MM.1S (cell line): Measurements from ENCODE around the gene ADCK1.
"Not testable (repeated sequence)": the region's sequence is repeated elsewhere in the genome, so short reads cannot be mapped to it uniquely, and the experiment has no call there.

Experiments used
- DNase-seq: peaks from one replicate; pipeline ENCODE4 v3.0.0-alpha.2; 2015
- H2AFZ ChIP-seq: fragments of 300-600 bp; sonication (generic); 2 replicates; pipeline ENCODE4 v1.6.0; 2016; ENCODE audit warnings: antibody characterized with exemption, low read length
- H3F3A ChIP-seq: fragments of 300-600 bp; sonication (generic); 2 replicates; pipeline ENCODE4 v1.6.1; 2016; ENCODE audit warnings: mild to moderate bottlenecking, antibody characterized with exemption, low read length, moderate library complexity, mixed read lengths; ENCODE audit not compliant: insufficient read depth
- H3K27ac ChIP-seq: fragments of 300-600 bp; sonication (generic); 2 replicates; pipeline ENCODE4 v1.5.1; 2016; ENCODE audit warnings: mild to moderate bottlenecking, low read length
- H3K27me3 ChIP-seq: fragments of 300-600 bp; sonication (generic); replicated peaks from 2 replicates; pipeline ENCODE4 v1.6.0; 2016; ENCODE audit warnings: low read length; ENCODE audit not compliant: insufficient read depth
- H3K36me3 ChIP-seq: fragments of 300-600 bp; sonication (generic); replicated peaks from 2 replicates; pipeline ENCODE4 v1.6.1; 2016; ENCODE audit warnings: mild to moderate bottlenecking, low read length, mixed read lengths; ENCODE audit not compliant: insufficient read depth
- H3K4me1 ChIP-seq: fragments of 300-600 bp; sonication (generic); 2 replicates; pipeline ENCODE4 v1.6.1; 2016; ENCODE audit warnings: low read length, mixed read lengths
- H3K4me2 ChIP-seq: fragments of 300-600 bp; sonication (generic); 2 replicates; pipeline ENCODE4 v1.6.0; 2016; ENCODE audit warnings: low read depth, low read length
- H3K4me3 ChIP-seq: fragments of 300-600 bp; sonication (generic); 2 replicates; pipeline ENCODE4 v1.5.1; 2016; ENCODE audit warnings: low read length, mixed read lengths
- H3K79me2 ChIP-seq: fragments of 300-600 bp; sonication (generic); 2 replicates; pipeline ENCODE4 v1.6.1; 2016; ENCODE audit warnings: mixed run types, low read length, mixed read lengths
- H3K9ac ChIP-seq: fragments of 300-600 bp; sonication (generic); 2 replicates; pipeline ENCODE4 v1.6.1; 2016; ENCODE audit warnings: low read length, mixed read lengths
- H3K9me2 ChIP-seq: fragments of 300-600 bp; sonication (generic); replicated peaks from 2 replicates; pipeline ENCODE4 v1.6.1; 2016; ENCODE audit warnings: mild to moderate bottlenecking, low read length, mixed read lengths; ENCODE audit not compliant: insufficient read depth
- H3K9me3 ChIP-seq: fragments of 300-600 bp; sonication (generic); replicated peaks from 2 replicates; pipeline ENCODE4 v1.6.1; 2016; ENCODE audit warnings: mild to moderate bottlenecking, low read length, mixed read lengths; ENCODE audit not compliant: insufficient read depth
- H4K20me1 ChIP-seq: fragments of 300-600 bp; sonication (generic); 2 replicates; pipeline ENCODE4 v1.6.1; 2016; ENCODE audit warnings: mild to moderate bottlenecking, low read length, moderate library complexity, mixed read lengths; ENCODE audit not compliant: insufficient read depth
- CTCF ChIP-seq: fragments of 300-600 bp; sonication (generic); IDR thresholded peaks from 2 replicates; pipeline ENCODE4 v1.5.1; 2016; ENCODE audit warnings: antibody characterized with exemption, low read length, mixed read lengths
- EZH2 ChIP-seq: fragments of 300-600 bp; sonication (generic); optimal IDR thresholded peaks from 2 replicates; pipeline ENCODE3; 2017; ENCODE audit warnings: low read depth, mild to moderate bottlenecking, antibody characterized with exemption, low read length, mixed read lengths
- EZH2phosphoT487 ChIP-seq: fragments of 300-600 bp; sonication (generic); IDR thresholded peaks from 2 replicates; pipeline ENCODE4 v1.6.1; 2018; ENCODE audit warnings: antibody characterized with exemption, low read length

Gene ADCK1

GRCh38 chr14:77763978-77764377 lies 35.9 kb upstream of the ADCK1 start:
- no peaks in the 10 kb centered on the region for H4K20me1 ChIP-seq
- H3K4me3 ChIP-seq, result no peak overlapping the region
- no peaks in the 10 kb centered on the region for H3K27me3 ChIP-seq
- no peak overlapping the region for H3K9ac ChIP-seq
- H3K4me2 ChIP-seq, result no peak overlapping the region
- no peaks in the 10 kb centered on the region for H3F3A ChIP-seq
- no peak for DNase-seq
- TF ChIP-seq CTCF, result no peak
- no peak for TF ChIP-seq EZH2
- no peak for TF ChIP-seq EZH2phosphoT487
- H3K9me3 ChIP-seq, result no peaks in the 10 kb centered on the region
- no peaks in the 10 kb centered on the region for H3K36me3 ChIP-seq
- H3K27ac ChIP-seq, result no peak overlapping the region
- H3K4me1 ChIP-seq, result peaks cover 6% of the 10 kb centered on the region; the same call in 1 of the 2 replicates
- no peaks in the 10 kb centered on the region for H3K9me2 ChIP-seq
- peaks cover 19% of the 10 kb centered on the region for H3K79me2 ChIP-seq
- H2AFZ ChIP-seq, result no peak overlapping the region

GRCh38 chr14:77768442-77769069 lies 31.4 kb upstream of the ADCK1 start:
- H3K4me2 ChIP-seq, result peak overlapping the region; percentile 32; the same call in 1 of the 2 replicates
- H3K27ac ChIP-seq, result peak overlapping the region; percentile 44; the same call in 1 of the 2 replicates

GRCh38 chr14:77773966-77774365 lies 25.9 kb upstream of the ADCK1 start:
- H3K4me1 ChIP-seq, H3K9me2 ChIP-seq, H3K9ac ChIP-seq, DNase-seq, H3K36me3 ChIP-seq, H3K27me3 ChIP-seq, H4K20me1 ChIP-seq, H3F3A ChIP-seq, H3K4me3 ChIP-seq, H3K9me3 ChIP-seq, H3K27ac ChIP-seq, H3K79me2 ChIP-seq, H2AFZ ChIP-seq, H3K4me2 ChIP-seq: not testable (repeated sequence)

More at GRCh38 chr14:77768442-77769069, 31.4 kb upstream of the ADCK1 start:
- H3F3A ChIP-seq, DNase-seq, H3K4me3 ChIP-seq, H2AFZ ChIP-seq, H4K20me1 ChIP-seq, H3K9ac ChIP-seq, H3K27me3 ChIP-seq, H3K9me3 ChIP-seq, H3K79me2 ChIP-seq, H3K9me2 ChIP-seq, H3K36me3 ChIP-seq, H3K4me1 ChIP-seq: not testable (repeated sequence)

GRCh38 chr14:77782202-77782601 lies 17.7 kb upstream of the ADCK1 start:
- H4K20me1 ChIP-seq, result no peaks in the 10 kb centered on the region
- H3K27me3 ChIP-seq, result no peaks in the 10 kb centered on the region
- no peaks in the 10 kb centered on the region for H3K79me2 ChIP-seq
- no peaks in the 10 kb centered on the region for H3K9me2 ChIP-seq
- H3K4me3 ChIP-seq, result no peak overlapping the region
- H3K4me1 ChIP-seq, result no peaks in the 10 kb centered on the region
- no peaks in the 10 kb centered on the region for H3K9me3 ChIP-seq
- TF ChIP-seq EZH2phosphoT487 (no peak), CTCF (no peak), EZH2 (no peak)
- no peak overlapping the region for H2AFZ ChIP-seq
- no peak overlapping the region for H3K9ac ChIP-seq
- no peak overlapping the region for H3K4me2 ChIP-seq
- no peak overlapping the region for H3K27ac ChIP-seq
- no peak for DNase-seq
- no peaks in the 10 kb centered on the region for H3F3A ChIP-seq
- H3K36me3 ChIP-seq, result no peaks in the 10 kb centered on the region
